ENCODE data around the gene ZNF699. TPM values are rescaled to one million over a fixed set of nuclear protein-coding genes. Genes with fewer than 3 reads are reported as not detected.

Gene ZNF699
- total and polyA plus RNA-seq, 2 experiments from 2014 or later: 3.0 to 11.8 TPM

DNA sequence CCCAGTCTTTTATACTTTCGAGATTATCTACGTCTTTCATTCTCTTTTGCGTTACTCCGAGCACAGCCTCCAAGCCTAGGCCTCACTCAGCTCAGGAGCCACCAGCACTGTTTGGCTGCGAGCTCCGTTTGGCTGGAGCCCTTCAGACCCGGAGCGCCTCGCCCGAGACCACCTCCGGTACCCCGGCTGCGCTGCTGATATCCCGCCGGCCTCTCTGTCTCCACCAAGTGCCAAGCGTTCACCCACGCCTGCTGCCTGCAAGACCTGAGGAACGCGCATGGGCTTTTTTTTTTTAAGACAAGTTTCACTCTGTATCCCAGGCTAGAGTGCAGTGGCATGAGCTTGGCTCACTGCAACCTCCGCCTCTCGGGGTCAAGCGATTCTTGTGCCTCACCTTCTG lies 39.0 kb upstream of the ZNF699 start (continued):
- TF ChIP-seq EZH2phosphoT487 (IDR thresholded peaks at IDR 0.05; ENCODE audit: unreplicated experiment): no peak

DNA sequence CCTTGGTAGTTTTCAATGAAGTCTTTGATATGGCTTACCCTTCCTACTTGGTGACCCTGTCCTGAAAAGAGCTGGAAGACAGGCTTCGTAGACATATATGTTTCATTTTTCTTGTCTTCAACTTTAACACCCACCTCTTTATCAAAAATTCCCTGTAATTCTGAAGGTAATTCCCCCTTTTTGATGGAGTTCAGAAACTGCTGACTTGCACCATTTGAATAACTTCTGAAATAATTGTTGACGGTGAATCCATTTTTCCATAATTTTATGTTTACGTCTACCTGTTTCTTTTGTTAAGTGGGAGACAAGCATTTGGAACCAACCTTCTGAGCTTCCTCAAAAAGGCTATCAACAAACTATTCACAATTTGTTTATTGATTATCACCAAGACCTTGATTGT lies 38.6 kb upstream of the ZNF699 start:
- Mint-ChIP-seq H3K27me3 (ENCODE audit: insufficient read depth, low read depth, poor library complexity) (no peaks in the 10 kb centered on the region), H3K4me3 (no peak overlapping the region), H3K36me3 (ENCODE audit: low read depth) (peaks cover 79% of the 10 kb centered on the region), H3K9me3 (peaks cover 92% of the 10 kb centered on the region), H3K4me1 (no peaks in the 10 kb centered on the region), H3K27ac (no peak overlapping the region)
- no peaks in the 10 kb centered on the region for H3K4me1 ChIP-seq (ENCODE audit: insufficient read depth)
- H3K27ac ChIP-seq (ENCODE audit: low read depth): no peak overlapping the region
- no peaks in the 10 kb centered on the region for H3K9me2 ChIP-seq (ENCODE audit: insufficient read depth)
- H3F3A ChIP-seq (replicated peaks; ENCODE audit: low read depth): no peaks in the 10 kb centered on the region
- no peak overlapping the region for H2AFZ ChIP-seq
- TF ChIP-seq POLR2AphosphoS5 (IDR thresholded peaks at IDR 0.05; ENCODE audit: low read depth) (no peak), ZNF331 (CRISPR knock-in tag; IDR thresholded peaks at IDR 0.05; ENCODE audit: low read depth) (no peak), JUNB (IDR thresholded peaks at IDR 0.05; ENCODE audit: unreplicated experiment) (no peak), ZNF114 (CRISPR knock-in tag; IDR thresholded peaks at IDR 0.05) (no peak), STAT1 (IDR thresholded peaks at IDR 0.05; ENCODE audit: unreplicated experiment) (no peak), EZH2phosphoT487 (IDR thresholded peaks at IDR 0.05; ENCODE audit: unreplicated experiment) (no peak), NANOG (IDR thresholded peaks at IDR 0.05; ENCODE audit: borderline replicate concordance) (no peak), CREB1 (CRISPR knock-in tag; IDR thresholded peaks at IDR 0.05; ENCODE audit: low read depth) (no peak), EZH2 (IDR thresholded peaks at IDR 0.05; ENCODE audit: low read depth, unreplicated experiment) (no peak)
- TF ChIP-seq, protein P1, sequence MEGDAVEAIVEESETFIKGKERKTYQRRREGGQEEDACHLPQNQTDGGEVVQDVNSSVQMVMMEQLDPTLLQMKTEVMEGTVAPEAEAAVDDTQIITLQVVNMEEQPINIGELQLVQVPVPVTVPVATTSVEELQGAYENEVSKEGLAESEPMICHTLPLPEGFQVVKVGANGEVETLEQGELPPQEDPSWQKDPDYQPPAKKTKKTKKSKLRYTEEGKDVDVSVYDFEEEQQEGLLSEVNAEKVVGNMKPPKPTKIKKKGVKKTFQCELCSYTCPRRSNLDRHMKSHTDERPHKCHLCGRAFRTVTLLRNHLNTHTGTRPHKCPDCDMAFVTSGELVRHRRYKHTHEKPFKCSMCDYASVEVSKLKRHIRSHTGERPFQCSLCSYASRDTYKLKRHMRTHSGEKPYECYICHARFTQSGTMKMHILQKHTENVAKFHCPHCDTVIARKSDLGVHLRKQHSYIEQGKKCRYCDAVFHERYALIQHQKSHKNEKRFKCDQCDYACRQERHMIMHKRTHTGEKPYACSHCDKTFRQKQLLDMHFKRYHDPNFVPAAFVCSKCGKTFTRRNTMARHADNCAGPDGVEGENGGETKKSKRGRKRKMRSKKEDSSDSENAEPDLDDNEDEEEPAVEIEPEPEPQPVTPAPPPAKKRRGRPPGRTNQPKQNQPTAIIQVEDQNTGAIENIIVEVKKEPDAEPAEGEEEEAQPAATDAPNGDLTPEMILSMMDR (conservative IDR thresholded peaks at IDR 0.05; ENCODE audit: low read depth in 2 of 2): no peak
- TF ChIP-seq, protein P2, sequence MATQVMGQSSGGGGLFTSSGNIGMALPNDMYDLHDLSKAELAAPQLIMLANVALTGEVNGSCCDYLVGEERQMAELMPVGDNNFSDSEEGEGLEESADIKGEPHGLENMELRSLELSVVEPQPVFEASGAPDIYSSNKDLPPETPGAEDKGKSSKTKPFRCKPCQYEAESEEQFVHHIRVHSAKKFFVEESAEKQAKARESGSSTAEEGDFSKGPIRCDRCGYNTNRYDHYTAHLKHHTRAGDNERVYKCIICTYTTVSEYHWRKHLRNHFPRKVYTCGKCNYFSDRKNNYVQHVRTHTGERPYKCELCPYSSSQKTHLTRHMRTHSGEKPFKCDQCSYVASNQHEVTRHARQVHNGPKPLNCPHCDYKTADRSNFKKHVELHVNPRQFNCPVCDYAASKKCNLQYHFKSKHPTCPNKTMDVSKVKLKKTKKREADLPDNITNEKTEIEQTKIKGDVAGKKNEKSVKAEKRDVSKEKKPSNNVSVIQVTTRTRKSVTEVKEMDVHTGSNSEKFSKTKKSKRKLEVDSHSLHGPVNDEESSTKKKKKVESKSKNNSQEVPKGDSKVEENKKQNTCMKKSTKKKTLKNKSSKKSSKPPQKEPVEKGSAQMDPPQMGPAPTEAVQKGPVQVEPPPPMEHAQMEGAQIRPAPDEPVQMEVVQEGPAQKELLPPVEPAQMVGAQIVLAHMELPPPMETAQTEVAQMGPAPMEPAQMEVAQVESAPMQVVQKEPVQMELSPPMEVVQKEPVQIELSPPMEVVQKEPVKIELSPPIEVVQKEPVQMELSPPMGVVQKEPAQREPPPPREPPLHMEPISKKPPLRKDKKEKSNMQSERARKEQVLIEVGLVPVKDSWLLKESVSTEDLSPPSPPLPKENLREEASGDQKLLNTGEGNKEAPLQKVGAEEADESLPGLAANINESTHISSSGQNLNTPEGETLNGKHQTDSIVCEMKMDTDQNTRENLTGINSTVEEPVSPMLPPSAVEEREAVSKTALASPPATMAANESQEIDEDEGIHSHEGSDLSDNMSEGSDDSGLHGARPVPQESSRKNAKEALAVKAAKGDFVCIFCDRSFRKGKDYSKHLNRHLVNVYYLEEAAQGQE (IDR thresholded peaks at IDR 0.05; ENCODE audit: unreplicated experiment): no peak
- TF ChIP-seq, protein P3, sequence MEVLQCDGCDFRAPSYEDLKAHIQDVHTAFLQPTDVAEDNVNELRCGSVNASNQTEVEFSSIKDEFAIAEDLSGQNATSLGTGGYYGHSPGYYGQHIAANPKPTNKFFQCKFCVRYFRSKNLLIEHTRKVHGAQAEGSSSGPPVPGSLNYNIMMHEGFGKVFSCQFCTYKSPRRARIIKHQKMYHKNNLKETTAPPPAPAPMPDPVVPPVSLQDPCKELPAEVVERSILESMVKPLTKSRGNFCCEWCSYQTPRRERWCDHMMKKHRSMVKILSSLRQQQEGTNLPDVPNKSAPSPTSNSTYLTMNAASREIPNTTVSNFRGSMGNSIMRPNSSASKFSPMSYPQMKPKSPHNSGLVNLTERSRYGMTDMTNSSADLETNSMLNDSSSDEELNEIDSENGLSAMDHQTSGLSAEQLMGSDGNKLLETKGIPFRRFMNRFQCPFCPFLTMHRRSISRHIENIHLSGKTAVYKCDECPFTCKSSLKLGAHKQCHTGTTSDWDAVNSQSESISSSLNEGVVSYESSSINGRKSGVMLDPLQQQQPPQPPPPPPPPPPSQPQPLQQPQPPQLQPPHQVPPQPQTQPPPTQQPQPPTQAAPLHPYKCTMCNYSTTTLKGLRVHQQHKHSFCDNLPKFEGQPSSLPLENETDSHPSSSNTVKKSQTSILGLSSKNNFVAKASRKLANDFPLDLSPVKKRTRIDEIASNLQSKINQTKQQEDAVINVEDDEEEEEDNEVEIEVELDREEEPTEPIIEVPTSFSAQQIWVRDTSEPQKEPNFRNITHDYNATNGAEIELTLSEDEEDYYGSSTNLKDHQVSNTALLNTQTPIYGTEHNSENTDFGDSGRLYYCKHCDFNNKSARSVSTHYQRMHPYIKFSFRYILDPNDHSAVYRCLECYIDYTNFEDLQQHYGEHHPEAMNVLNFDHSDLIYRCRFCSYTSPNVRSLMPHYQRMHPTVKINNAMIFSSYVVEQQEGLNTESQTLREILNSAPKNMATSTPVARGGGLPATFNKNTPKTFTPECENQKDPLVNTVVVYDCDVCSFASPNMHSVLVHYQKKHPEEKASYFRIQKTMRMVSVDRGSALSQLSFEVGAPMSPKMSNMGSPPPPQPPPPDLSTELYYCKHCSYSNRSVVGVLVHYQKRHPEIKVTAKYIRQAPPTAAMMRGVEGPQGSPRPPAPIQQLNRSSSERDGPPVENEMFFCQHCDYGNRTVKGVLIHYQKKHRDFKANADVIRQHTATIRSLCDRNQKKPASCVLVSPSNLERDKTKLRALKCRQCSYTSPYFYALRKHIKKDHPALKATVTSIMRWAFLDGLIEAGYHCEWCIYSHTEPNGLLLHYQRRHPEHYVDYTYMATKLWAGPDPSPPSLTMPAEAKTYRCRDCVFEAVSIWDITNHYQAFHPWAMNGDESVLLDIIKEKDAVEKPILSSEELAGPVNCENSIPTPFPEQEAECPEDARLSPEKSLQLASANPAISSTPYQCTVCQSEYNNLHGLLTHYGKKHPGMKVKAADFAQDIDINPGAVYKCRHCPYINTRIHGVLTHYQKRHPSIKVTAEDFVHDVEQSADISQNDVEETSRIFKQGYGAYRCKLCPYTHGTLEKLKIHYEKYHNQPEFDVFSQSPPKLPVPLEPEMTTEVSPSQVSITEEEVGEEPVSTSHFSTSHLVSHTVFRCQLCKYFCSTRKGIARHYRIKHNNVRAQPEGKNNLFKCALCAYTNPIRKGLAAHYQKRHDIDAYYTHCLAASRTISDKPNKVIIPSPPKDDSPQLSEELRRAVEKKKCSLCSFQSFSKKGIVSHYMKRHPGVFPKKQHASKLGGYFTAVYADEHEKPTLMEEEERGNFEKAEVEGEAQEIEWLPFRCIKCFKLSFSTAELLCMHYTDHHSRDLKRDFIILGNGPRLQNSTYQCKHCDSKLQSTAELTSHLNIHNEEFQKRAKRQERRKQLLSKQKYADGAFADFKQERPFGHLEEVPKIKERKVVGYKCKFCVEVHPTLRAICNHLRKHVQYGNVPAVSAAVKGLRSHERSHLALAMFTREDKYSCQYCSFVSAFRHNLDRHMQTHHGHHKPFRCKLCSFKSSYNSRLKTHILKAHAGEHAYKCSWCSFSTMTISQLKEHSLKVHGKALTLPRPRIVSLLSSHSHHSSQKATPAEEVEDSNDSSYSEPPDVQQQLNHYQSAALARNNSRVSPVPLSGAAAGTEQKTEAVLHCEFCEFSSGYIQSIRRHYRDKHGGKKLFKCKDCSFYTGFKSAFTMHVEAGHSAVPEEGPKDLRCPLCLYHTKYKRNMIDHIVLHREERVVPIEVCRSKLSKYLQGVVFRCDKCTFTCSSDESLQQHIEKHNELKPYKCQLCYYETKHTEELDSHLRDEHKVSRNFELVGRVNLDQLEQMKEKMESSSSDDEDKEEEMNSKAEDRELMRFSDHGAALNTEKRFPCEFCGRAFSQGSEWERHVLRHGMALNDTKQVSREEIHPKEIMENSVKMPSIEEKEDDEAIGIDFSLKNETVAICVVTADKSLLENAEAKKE (CRISPR knock-in tag; IDR thresholded peaks at IDR 0.05): no peak
- TF ChIP-seq, protein P4, sequence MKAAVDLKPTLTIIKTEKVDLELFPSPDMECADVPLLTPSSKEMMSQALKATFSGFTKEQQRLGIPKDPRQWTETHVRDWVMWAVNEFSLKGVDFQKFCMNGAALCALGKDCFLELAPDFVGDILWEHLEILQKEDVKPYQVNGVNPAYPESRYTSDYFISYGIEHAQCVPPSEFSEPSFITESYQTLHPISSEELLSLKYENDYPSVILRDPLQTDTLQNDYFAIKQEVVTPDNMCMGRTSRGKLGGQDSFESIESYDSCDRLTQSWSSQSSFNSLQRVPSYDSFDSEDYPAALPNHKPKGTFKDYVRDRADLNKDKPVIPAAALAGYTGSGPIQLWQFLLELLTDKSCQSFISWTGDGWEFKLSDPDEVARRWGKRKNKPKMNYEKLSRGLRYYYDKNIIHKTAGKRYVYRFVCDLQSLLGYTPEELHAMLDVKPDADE (IDR thresholded peaks at IDR 0.05): no peak
- H3K4me3 ChIP-seq: no peak overlapping the region
- no peak for ATAC-seq
- no peaks in the 10 kb centered on the region for H3K79me2 ChIP-seq (replicated peaks; ENCODE audit: insufficient read depth)
- no peaks in the 10 kb centered on the region for H3K27me3 ChIP-seq (ENCODE audit: insufficient read depth)
- no peak for DNase-seq (ENCODE audit: low spot score)
- peaks cover 33% of the 10 kb centered on the region for H3K36me3 ChIP-seq (ENCODE audit: insufficient read depth)
- H4K20me1 ChIP-seq (replicated peaks; ENCODE audit: insufficient read depth): no peaks in the 10 kb centered on the region
- H3K4me2 ChIP-seq: no peak overlapping the region
